ENCODE measurements around the gene LAMB4. TPM values are rescaled to one million over a fixed set of nuclear protein-coding genes. Genes with fewer than 3 reads are reported as not detected.

Gene LAMB4
- total and polyA plus RNA-seq, 2 donors (not counting 1 experiment from before 2014, with no cell fraction given): not detected

GRCh38 chr7:108007762-108008161 lies 122.4 kb downstream of the LAMB4 start:
- Histone ChIP-seq H3K4me2 (replicated peaks; ENCODE audit: low read depth, low read length, poor library complexity, severe bottlenecking) (no peak overlapping the region), H4K20me1 (ENCODE audit: control insufficient read depth, insufficient read depth, low read length, poor library complexity, severe bottlenecking) (no peaks in the 10 kb centered on the region), H3K27me3 (replicated peaks in 1 of 4; ENCODE audit: control extremely low read depth in 1 of 4, control insufficient read depth in 3 of 4, insufficient read depth in 4 of 4, low read length in 3 of 4) (peaks cover 0 to 35% (median 15%) of the 10 kb centered on the region in 4 experiments), H3K79me2 (ENCODE audit: control insufficient read depth, insufficient read depth, low read length) (no peaks in the 10 kb centered on the region), H3K9ac (ENCODE audit: low read length) (no peak overlapping the region), H3K9me3 (ENCODE audit: control extremely low read depth in 1 of 3, control insufficient read depth in 2 of 3, insufficient read depth in 1 of 3, low read length in 2 of 3) (no peaks in the 10 kb centered on the region), H2AFZ (ENCODE audit: insufficient read depth, low read depth, low read length, poor library complexity, severe bottlenecking) (no peak overlapping the region), H3K4me1 (ENCODE audit: control insufficient read depth in 2 of 2, insufficient read depth in 2 of 2, low read length in 2 of 2) (peaks cover 5 to 13% of the 10 kb centered on the region in 2 donors), H3K27ac (ENCODE audit: low read length in 2 of 2) (no peak overlapping the region), H3K36me3 (replicated peaks in 1 of 2; ENCODE audit: control extremely low read depth in 1 of 2, control insufficient read depth in 1 of 2, extremely low read depth in 1 of 2, insufficient read depth in 2 of 2, low read length in 1 of 2) (no peaks in the 10 kb centered on the region), H3K4me3 (ENCODE audit: control extremely low read depth in 1 of 5, extremely low read depth in 1 of 5, insufficient read depth in 1 of 5, low read depth in 2 of 5, low read length in 4 of 5) (no peak overlapping the region)
- intact Hi-C loops (cut with micrococcal nuclease): no loop called here
- no peak overlapping the region for H3K27ac Mint-ChIP-seq
- no peak for DNase-seq
- H3K4me1 Mint-ChIP-seq: peaks cover 13% of the 10 kb centered on the region
- H3K4me3 Mint-ChIP-seq: no peak overlapping the region
- POLR2A ChIA-PET: no interaction called here
- WGBS (ENCODE audit: insufficient coverage): 100% methylated on average over 1 of the region's 3 CpGs
- H3K27me3 Mint-ChIP-seq: peaks cover 45% of the 10 kb centered on the region
- H3K9me3 Mint-ChIP-seq (ENCODE audit: insufficient read depth): no peaks in the 10 kb centered on the region
- CTCF ChIA-PET: no interaction called here
- TF ChIP-seq, protein P1, sequence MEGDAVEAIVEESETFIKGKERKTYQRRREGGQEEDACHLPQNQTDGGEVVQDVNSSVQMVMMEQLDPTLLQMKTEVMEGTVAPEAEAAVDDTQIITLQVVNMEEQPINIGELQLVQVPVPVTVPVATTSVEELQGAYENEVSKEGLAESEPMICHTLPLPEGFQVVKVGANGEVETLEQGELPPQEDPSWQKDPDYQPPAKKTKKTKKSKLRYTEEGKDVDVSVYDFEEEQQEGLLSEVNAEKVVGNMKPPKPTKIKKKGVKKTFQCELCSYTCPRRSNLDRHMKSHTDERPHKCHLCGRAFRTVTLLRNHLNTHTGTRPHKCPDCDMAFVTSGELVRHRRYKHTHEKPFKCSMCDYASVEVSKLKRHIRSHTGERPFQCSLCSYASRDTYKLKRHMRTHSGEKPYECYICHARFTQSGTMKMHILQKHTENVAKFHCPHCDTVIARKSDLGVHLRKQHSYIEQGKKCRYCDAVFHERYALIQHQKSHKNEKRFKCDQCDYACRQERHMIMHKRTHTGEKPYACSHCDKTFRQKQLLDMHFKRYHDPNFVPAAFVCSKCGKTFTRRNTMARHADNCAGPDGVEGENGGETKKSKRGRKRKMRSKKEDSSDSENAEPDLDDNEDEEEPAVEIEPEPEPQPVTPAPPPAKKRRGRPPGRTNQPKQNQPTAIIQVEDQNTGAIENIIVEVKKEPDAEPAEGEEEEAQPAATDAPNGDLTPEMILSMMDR (IDR thresholded peaks at IDR 0.05): no peak
- no peak for TF ChIP-seq EZH2 (IDR thresholded peaks at IDR 0.05; ENCODE audit: borderline replicate concordance, insufficient read depth, low read depth, low read length, poor library complexity, severe bottlenecking)
- ATAC-seq (ENCODE audit: low read depth): no peak

- no peaks in the 10 kb centered on the region for H3K9me3 ChIP-seq (ENCODE audit: control extremely low read depth in 1 of 3, control insufficient read depth in 2 of 3, insufficient read depth in 1 of 3, low read length in 2 of 3)
- peaks cover 47% of the 10 kb centered on the region for H3K27me3 Mint-ChIP-seq
- H3K4me1 ChIP-seq (ENCODE audit: control insufficient read depth in 2 of 2, insufficient read depth in 2 of 2, low read length in 2 of 2): peaks cover 10 to 18% of the 10 kb centered on the region in 2 donors
- no peaks in the 10 kb centered on the region for H3K36me3 ChIP-seq (replicated peaks in 1 of 2; ENCODE audit: control extremely low read depth in 1 of 2, control insufficient read depth in 1 of 2, extremely low read depth in 1 of 2, insufficient read depth in 2 of 2, low read length in 1 of 2)
- no peak for ATAC-seq (ENCODE audit: low read depth)
- H3K79me2 ChIP-seq (ENCODE audit: control insufficient read depth, insufficient read depth, low read length): no peaks in the 10 kb centered on the region
- no peaks in the 10 kb centered on the region for H3K9me3 Mint-ChIP-seq (ENCODE audit: insufficient read depth)
- no peak overlapping the region for H3K4me3 ChIP-seq (ENCODE audit: control extremely low read depth in 1 of 5, extremely low read depth in 1 of 5, insufficient read depth in 1 of 5, low read depth in 2 of 5, low read length in 4 of 5)
- no peak overlapping the region for H3K9ac ChIP-seq (ENCODE audit: low read length)
- no peak overlapping the region for H3K27ac Mint-ChIP-seq
- peaks cover 14% of the 10 kb centered on the region for H3K4me1 Mint-ChIP-seq
- H3K27me3 ChIP-seq (replicated peaks in 1 of 4; ENCODE audit: control extremely low read depth in 1 of 4, control insufficient read depth in 3 of 4, insufficient read depth in 4 of 4, low read length in 3 of 4): peaks cover 0 to 37% (median 14%) of the 10 kb centered on the region in 4 experiments
- intact Hi-C loops (cut with micrococcal nuclease): no loop called here
- no CpG with 5 or more reads among the region's 3 CpGs for WGBS (ENCODE audit: insufficient coverage)
- no peak overlapping the region for H2AFZ ChIP-seq (ENCODE audit: insufficient read depth, low read depth, low read length, poor library complexity, severe bottlenecking)
- POLR2A ChIA-PET: no interaction called here
- DNase-seq: no peak
- CTCF ChIA-PET: no interaction called here
- no peaks in the 10 kb centered on the region for H4K20me1 ChIP-seq (ENCODE audit: control insufficient read depth, insufficient read depth, low read length, poor library complexity, severe bottlenecking)
- no peak for TF ChIP-seq EZH2 (IDR thresholded peaks at IDR 0.05; ENCODE audit: borderline replicate concordance, insufficient read depth, low read depth, low read length, poor library complexity, severe bottlenecking)
- H3K27ac ChIP-seq (ENCODE audit: low read length in 2 of 2): no peak overlapping the region
- no peak overlapping the region for H3K4me2 ChIP-seq (replicated peaks; ENCODE audit: low read depth, low read length, poor library complexity, severe bottlenecking)
- no peak overlapping the region for H3K4me3 Mint-ChIP-seq
These were observed 122.9 kb downstream of the LAMB4 start for GRCh38 chr7:108007261-108007660.
